ENCODE data around the gene BCL11A. TPM values are rescaled to one million over a fixed set of nuclear protein-coding genes. Genes with fewer than 3 reads are reported as not detected.

BCL11A gene
- total and polyA plus RNA-seq, 9 donors = 0.81 to 5.7 (median 3.2) TPM; not detected in 1

DNA sequence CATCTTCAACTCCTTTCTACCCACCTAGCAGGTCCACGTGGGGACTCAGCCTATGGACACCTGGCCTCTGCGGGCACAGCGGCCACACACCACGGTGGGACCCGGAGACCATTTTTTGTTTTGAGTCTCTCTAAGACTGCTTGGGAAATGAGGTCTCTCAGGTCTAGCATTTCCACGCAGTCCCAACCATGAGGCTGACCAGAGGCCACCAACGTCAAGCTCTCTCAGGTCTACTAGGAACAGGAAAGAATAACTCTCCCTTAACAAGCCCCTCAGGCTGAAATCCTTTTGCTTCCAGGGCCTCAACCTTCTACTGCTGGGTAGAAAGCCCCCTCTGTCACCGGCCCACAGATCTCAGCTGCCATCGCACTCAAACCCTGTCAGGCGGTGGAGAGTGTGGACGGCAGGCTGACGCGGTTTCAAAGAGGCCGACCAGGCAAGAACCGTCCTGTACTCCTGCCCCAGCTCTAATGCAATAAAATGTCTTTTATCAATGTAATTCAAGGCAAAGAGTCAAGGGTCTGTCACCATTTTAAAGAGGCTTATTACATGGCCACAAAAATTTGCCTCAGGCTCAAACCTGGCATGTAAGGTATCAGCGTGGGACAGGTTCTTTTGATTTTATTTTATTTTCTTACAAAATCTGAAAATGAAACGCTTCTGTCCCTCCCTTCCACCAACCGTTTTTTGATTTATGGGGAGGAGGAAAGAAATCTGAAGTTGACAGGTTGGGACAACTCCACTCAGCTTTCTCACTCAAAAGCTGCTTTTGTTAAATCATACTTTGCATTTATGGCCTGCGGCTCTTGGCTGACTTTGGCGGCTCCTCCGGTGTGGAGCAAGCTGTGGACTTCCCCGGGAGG, 74.0 kb downstream of the BCL11A start:
- no peak overlapping the region for H3K4me3 ChIP-seq
- TF ChIP-seq EP300 (IDR thresholded peaks at IDR 0.05) (no peak), POLR2A (IDR thresholded peaks at IDR 0.05) (no peak)
- TF ChIP-seq, protein P1, sequence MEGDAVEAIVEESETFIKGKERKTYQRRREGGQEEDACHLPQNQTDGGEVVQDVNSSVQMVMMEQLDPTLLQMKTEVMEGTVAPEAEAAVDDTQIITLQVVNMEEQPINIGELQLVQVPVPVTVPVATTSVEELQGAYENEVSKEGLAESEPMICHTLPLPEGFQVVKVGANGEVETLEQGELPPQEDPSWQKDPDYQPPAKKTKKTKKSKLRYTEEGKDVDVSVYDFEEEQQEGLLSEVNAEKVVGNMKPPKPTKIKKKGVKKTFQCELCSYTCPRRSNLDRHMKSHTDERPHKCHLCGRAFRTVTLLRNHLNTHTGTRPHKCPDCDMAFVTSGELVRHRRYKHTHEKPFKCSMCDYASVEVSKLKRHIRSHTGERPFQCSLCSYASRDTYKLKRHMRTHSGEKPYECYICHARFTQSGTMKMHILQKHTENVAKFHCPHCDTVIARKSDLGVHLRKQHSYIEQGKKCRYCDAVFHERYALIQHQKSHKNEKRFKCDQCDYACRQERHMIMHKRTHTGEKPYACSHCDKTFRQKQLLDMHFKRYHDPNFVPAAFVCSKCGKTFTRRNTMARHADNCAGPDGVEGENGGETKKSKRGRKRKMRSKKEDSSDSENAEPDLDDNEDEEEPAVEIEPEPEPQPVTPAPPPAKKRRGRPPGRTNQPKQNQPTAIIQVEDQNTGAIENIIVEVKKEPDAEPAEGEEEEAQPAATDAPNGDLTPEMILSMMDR (IDR thresholded peaks at IDR 0.05) = no peak
- H3K4me1 ChIP-seq (ENCODE audit: insufficient read depth) = no peaks in the 10 kb centered on the region
- DNase-seq = no peak
- H3K9me3 ChIP-seq = no peaks in the 10 kb centered on the region
- no peak overlapping the region for H3K27ac ChIP-seq
- H3K27me3 ChIP-seq = no peaks in the 10 kb centered on the region
- intact Hi-C loops (cut with DNase I) = no loop called here
- 92 to 97% (median 95%) methylated on average over 22 of the region's 22 CpGs for WGBS, 3 donors
- H3K36me3 ChIP-seq = no peaks in the 10 kb centered on the region

DNA sequence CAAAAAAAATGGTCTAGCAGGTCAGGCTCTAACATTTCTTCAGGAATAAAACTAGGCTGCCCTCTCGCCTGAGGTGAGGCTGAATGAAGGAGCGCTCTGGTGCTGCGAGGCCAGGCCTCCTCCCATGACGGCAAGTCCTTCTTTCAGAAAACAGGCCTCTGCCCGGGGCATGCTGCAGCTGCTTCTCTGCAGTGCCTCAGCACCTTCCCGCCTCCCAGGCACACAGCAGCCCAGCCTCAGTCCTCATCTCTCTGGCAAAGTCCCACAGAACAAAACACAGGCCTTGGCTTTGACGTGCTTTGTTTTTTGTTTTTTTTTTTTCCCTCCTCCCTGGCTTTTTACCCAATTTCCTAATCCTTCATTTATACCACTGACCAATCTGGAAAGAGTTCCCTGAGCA, 74.8 kb downstream of the BCL11A start:
- TF ChIP-seq POLR2A (IDR thresholded peaks at IDR 0.05) (no peak), EP300 (IDR thresholded peaks at IDR 0.05) (no peak)
- TF ChIP-seq, protein P1 (IDR thresholded peaks at IDR 0.05) = no peak
- H3K27ac ChIP-seq = no peak overlapping the region
- H3K4me1 ChIP-seq (ENCODE audit: insufficient read depth) = no peaks in the 10 kb centered on the region
- no peak overlapping the region for H3K4me3 ChIP-seq
- 39 to 54% (median 46%) methylated on average over 7 of the region's 7 CpGs for WGBS, 3 donors
- H3K9me3 ChIP-seq = no peaks in the 10 kb centered on the region
- H3K27me3 ChIP-seq = no peaks in the 10 kb centered on the region
- no peaks in the 10 kb centered on the region for H3K36me3 ChIP-seq
- no peak for DNase-seq
- intact Hi-C loops (cut with DNase I) = no loop called here

DNA sequence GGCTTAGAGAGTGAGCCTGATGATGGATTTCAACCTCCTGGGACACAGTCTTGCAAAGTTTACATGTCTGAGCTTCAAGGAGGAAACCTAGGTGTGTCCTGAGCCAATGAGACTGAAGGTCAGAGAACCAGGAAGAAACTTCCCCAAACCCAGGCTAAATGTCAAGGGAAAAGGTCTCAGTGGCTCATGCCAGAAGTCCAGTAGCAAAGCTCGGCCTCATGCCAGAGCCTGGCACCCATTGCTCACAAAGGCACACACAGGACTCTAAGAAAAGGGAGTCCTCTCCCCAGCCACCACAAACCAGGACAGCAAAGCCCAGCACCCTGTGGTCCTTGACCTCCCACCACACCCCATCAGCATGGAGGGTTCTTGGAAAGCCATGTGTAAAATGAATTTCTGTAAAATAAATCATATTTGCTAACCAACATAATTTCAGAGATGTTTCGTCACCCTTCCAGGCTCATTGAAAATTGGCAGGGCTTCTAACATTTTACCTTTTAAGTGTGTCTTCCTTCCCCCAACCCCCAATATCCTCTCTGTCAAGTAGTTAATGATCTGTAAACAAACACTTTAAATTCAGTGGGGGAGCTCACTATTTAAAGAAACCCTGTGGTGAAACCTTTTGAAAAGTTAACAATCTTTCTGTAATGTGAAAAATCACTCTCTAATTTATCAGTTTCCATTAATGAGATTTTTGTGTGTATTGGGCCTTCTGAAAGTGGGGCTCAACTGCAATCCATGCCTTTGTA, 77.1 kb downstream of the BCL11A start:
- WGBS, 3 donors = 81 to 86% (median 86%) methylated on average over 2 of the region's 2 CpGs
- Histone ChIP-seq H3K4me3 (no peak overlapping the region), H3K27me3 (no peaks in the 10 kb centered on the region), H3K4me1 (ENCODE audit: insufficient read depth) (no peaks in the 10 kb centered on the region), H3K27ac (no peak overlapping the region), H3K9me3 (no peaks in the 10 kb centered on the region), H3K36me3 (no peaks in the 10 kb centered on the region)
- no peak for TF ChIP-seq POLR2A (IDR thresholded peaks at IDR 0.05)
- TF ChIP-seq EP300 (IDR thresholded peaks at IDR 0.05) = no peak
- TF ChIP-seq, protein P1 (IDR thresholded peaks at IDR 0.05) = no peak
- DNase-seq = no peak
- intact Hi-C loops (cut with DNase I) = no loop called here

DNA sequence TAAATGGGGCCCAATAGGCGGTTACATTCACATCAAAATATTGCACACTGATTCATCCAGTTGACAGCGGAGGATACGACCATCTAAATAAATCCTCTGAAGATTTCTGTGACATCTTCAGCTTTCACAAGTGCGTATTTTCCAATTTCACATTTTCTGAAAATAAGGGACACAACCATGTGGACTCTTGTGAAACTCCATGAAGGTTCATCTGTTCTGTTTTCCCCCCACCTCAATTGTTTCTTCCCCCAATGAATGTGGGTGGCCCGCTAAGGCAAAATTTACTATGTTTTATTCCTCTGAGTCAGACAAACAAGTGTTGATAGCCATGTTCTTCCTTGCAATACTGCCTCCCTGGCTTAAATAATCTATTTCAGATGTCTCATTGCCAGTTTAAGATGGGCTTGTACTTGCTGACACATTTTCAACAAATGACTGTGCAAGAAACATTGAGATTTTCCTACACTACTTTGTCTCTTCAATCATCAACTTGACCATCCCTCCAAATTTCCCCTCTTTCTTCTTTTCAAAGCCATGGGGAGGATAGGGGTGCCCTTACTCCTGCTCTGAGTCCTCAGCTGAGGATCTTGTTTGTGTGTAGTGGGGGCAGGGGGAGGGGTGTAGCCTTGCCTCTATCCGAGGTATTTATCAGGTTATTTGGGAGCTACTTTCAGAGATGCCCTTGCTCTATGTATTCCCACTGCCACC, 78.2 kb downstream of the BCL11A start:
- intact Hi-C loops (cut with DNase I) = no loop called here
- no peaks in the 10 kb centered on the region for H3K27me3 ChIP-seq
- H3K9me3 ChIP-seq = no peaks in the 10 kb centered on the region
- no peak overlapping the region for H3K4me3 ChIP-seq
- no peaks in the 10 kb centered on the region for H3K4me1 ChIP-seq (ENCODE audit: insufficient read depth)
- H3K36me3 ChIP-seq = no peaks in the 10 kb centered on the region
- DNase-seq = no peak
- no peak for TF ChIP-seq POLR2A (IDR thresholded peaks at IDR 0.05)
- no peak for TF ChIP-seq EP300 (IDR thresholded peaks at IDR 0.05)
- TF ChIP-seq, protein P1 (IDR thresholded peaks at IDR 0.05) = no peak
- 90 to 92% (median 91%) methylated on average over 6 of the region's 6 CpGs for WGBS, 3 donors
- no peak overlapping the region for H3K27ac ChIP-seq
